ENCODE measurements around the gene UBE2L3. TPM values are rescaled to one million over a fixed set of nuclear protein-coding genes. Genes with fewer than 3 reads are reported as not detected.

The UBE2L3 gene
- total and polyA plus RNA-seq, 2 of the 13 experiments (the other 11 are each of a cell fraction or from before 2014, with no cell fraction given) = 30.2 to 58.1 TPM

- TF ChIP-seq BRF2 (CRISPR knock-in tag; IDR thresholded peaks at IDR 0.05) = 0 out of 2 replicates have a peak, but pooled peaks have one; percentile 35
- no peak; the same call in 1 of the 2 replicates for TF ChIP-seq HNF1B (CRISPR knock-in tag; IDR thresholded peaks at IDR 0.05)
- TF ChIP-seq ZHX2 (IDR thresholded peaks at IDR 0.05; ENCODE audit: low read depth) = no peak
- no peak for TF ChIP-seq ZHX2 (CRISPR knock-in tag; IDR thresholded peaks at IDR 0.05; ENCODE audit: borderline replicate concordance)
- no peak for TF ChIP-seq THAP7 (CRISPR knock-in tag; IDR thresholded peaks at IDR 0.05)
- no peak for TF ChIP-seq ZNF30 (CRISPR knock-in tag; IDR thresholded peaks at IDR 0.05)
- TF ChIP-seq ZNF275 (CRISPR knock-in tag; IDR thresholded peaks at IDR 0.05; ENCODE audit: borderline replicate concordance) = no peak
- TF ChIP-seq ZNF776 (CRISPR knock-in tag; IDR thresholded peaks at IDR 0.05) = no peak
- TF ChIP-seq SNAPC4 (CRISPR knock-in tag; IDR thresholded peaks at IDR 0.05) = no peak
- TF ChIP-seq ZNF451 (CRISPR knock-in tag; IDR thresholded peaks at IDR 0.05) = peak; percentile 64; the same call in 1 of the 2 replicates
- TF ChIP-seq NCOR1 (IDR thresholded peaks at IDR 0.05; ENCODE audit: borderline replicate concordance, low read length) = no peak
Observed at GRCh38 chr22:21657360-21658032, 90.0 kb downstream of the UBE2L3 start (continued).
